ENCODE data around the gene PHF21A.

PHF21A gene

DNA sequence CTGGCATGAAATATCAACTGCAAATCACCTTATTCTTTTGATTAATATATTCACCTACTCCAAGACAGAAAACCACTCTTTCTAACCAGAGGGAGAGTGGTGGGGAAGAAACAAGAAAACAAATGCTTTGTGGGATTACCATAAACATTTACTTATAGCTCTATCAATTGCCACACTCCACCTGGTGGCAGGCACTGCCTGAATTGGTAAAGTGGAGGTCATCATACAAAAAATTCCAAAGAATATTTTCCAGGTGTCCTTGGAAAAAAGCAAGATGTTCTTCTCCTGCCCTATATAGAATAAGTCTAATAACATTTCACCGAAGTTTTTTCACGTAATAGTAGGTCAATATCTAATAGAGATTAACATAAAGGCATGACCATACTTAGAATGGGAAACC, 45.3 kb downstream of the PHF21A start:
- DNase-seq (ENCODE audit: extremely low read depth in 1 of 2, low read depth in 1 of 2) = no peak

- DNase-seq (ENCODE audit: extremely low read depth in 1 of 2, low read depth in 1 of 2) = no peak
These were observed 46.1 kb downstream of the PHF21A start for GRCh38 chr11:46075168-46075567.

DNA sequence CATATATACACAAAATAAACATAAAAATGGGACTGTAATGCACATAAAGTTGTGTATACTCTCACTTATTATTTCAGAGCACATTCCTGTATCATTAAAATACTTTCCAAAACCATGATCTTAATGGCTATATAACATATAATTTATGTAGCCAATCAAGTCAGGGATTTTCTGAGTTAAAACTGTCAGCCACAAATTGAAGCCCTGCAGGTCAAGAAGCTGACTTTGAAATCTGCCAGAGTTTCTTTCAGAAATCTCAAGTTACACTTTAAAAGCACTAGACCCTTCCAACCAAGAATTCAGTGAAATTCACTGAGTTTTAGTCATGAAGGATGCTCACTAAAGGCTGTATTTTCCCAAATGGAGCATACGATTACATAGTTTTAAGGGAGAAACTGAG, 47.6 kb downstream of the PHF21A start:
- DNase-seq (ENCODE audit: extremely low read depth in 1 of 2, low read depth in 1 of 2) = no peak

- DNase-seq (ENCODE audit: extremely low read depth in 1 of 2, low read depth in 1 of 2) = no peak
These were observed 48.9 kb downstream of the PHF21A start for GRCh38 chr11:46072172-46072964.

- no peak for DNase-seq (ENCODE audit: extremely low read depth in 1 of 2, low read depth in 1 of 2)
These were observed 50.2 kb downstream of the PHF21A start for GRCh38 chr11:46071091-46071490.

DNA sequence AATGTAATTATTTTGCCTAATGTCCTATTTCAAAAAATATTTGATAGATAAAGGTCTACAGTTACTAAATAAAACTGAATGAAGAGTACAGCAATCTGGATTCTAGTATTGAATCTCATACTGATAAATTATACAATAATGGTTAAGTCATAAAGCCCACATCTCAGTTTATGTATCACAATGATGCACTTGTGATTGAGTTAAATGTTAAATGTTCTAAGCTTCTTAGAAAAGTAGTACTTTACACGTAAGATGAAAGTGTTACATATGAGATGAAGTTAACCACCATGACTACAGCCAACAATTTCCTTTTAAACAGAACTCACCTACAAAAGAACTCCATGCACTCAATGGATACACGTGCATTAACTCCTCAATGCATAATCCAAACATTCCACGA, 51.7 kb downstream of the PHF21A start:
- DNase-seq (ENCODE audit: extremely low read depth in 1 of 2, low read depth in 1 of 2) = no peak

- no peak for DNase-seq (ENCODE audit: extremely low read depth in 1 of 2, low read depth in 1 of 2)
These were observed 54.9 kb downstream of the PHF21A start for GRCh38 chr11:46066335-46066734.

GRCh38 chr11:46065681-46066080, 55.6 kb downstream of the PHF21A start:
- DNase-seq (ENCODE audit: extremely low read depth in 1 of 2, low read depth in 1 of 2) = no peak

DNA sequence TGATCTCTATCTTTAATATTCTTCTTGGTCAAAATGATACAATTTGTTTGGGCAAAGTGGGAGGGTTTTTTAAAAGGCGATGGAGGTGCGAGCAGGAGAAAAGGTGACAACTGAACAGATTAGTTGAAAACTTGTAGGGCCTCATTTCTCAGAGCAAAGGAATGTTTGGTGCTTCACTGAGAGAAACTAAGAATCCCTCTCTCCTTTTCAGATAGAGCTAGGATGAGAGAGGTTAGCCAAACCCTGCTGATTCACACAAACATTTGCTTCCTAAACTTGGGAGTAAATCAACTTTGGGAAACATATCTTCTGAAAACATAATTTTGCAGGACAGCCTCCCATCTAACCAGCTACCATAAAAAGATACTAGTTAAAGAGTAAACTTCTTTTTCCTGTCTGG, 57.0 kb downstream of the PHF21A start:
- DNase-seq (ENCODE audit: extremely low read depth in 1 of 2, low read depth in 1 of 2) = no peak

GRCh38 chr11:46063138-46063537, 58.1 kb downstream of the PHF21A start:
- no peak for DNase-seq (ENCODE audit: extremely low read depth in 1 of 2, low read depth in 1 of 2)

GRCh38 chr11:46060013-46060412, 61.2 kb downstream of the PHF21A start:
- DNase-seq (ENCODE audit: extremely low read depth in 1 of 2, low read depth in 1 of 2) = no peak

DNA sequence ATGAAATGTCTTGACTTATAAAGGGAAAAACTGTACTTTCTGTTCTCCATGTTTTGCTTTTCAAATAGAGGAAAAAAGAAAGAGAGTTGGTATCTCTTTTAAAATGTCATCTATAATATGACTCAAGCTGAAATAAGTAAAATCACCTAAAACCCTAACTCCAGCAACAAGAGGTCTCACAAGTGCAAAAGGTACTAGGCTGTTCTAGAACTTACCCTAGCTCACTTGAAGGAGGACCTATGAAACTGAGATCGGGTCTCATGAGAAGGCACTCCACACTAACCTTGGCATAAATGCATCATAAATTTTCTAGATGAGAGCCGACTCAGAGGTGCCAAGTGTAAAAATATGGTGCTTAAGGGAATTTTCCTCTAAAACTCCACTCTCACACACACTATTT, 63.8 kb downstream of the PHF21A start:
- no peak for DNase-seq (ENCODE audit: extremely low read depth in 1 of 2, low read depth in 1 of 2)

DNA sequence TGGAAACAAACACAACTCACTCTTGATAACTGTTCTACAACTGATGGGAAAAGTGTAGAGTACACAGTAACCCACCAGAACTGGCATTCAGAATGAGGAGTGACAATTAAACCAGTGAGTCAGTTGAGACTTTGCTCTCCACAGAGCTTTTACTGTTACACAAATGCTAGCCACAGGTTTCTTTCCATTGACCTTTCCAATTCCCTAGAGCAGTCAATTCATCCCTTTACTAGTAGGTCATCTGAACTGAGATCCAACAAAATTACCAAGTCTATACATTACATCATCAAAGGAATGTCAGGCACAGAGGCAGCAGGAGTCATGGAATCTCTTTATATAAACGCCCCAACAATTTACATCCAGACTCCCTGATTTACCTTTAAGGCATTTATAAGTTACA, 65.9 kb downstream of the PHF21A start:
- no peak for DNase-seq (ENCODE audit: extremely low read depth in 1 of 2, low read depth in 1 of 2)

DNA sequence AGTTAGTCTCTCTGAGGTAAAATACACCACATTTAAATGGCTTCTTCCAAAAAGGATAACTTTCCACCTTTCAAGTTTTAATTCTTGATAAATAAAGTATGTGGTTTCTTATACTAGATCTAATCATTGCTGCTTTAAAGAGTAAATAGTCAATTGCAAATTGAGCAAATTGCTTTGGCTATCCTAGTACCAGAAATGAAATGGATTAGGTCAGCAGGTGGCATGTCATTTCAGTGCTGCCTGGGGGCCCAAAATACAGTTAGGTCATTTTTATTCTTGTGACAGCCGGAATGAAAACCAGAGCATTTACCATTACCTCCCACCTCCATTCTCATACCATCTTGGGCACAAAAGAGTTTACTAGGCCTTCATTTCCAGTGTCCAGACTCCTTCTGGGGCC, 70.2 kb downstream of the PHF21A start:
- no peak for DNase-seq (ENCODE audit: extremely low read depth in 1 of 2, low read depth in 1 of 2)

DNA sequence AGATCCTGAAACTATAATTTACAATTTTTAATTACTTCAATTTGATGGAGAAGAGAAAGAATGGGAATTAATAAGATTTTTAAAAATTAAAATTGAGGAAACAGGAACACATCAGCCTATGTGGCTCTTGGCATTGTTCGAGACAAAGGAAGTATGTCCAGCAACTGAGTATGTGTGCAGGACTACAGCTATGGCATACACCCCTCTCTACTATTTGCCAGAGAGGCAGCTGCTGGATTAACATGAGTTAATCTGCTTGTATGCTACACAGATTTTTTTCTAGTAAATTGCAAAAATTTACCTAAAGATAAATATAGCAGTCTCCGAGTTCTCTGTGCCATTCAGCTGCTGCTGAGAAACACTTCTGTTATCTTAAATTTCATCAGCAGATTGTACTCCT, 70.6 kb downstream of the PHF21A start:
- no peak for DNase-seq (ENCODE audit: extremely low read depth in 1 of 2, low read depth in 1 of 2)

GRCh38 chr11:46050003-46050461, 71.2 kb downstream of the PHF21A start:
- no peak for DNase-seq (ENCODE audit: extremely low read depth in 1 of 2, low read depth in 1 of 2)

DNA sequence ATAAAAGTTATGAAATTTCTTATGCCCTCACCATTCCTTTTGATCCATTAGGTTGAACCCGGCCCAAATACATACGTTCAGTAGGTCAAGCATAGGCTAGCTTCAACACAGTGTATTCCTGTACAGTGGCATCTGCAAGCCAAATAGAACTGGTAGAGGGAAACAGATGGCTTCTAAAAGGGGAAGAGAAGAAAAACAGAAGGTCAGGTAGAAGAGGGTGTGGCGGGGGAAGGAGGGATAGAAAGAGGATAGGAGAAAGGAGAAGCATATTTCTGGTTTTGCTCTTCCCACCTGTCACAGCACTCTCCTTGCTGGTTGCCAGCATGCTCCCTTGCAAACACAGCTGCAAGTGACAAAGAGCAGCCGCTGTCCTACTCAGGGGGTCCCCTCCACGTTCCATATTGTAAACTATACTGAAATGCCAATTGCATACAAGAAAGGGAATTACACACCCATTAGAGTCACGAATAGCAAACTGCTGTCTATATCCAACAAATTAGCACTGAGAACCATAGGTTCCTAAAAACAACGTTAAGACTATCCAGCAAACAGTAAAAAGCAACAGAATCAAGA, 71.8 kb downstream of the PHF21A start:
- no peak for DNase-seq (ENCODE audit: extremely low read depth in 1 of 2, low read depth in 1 of 2)

DNA sequence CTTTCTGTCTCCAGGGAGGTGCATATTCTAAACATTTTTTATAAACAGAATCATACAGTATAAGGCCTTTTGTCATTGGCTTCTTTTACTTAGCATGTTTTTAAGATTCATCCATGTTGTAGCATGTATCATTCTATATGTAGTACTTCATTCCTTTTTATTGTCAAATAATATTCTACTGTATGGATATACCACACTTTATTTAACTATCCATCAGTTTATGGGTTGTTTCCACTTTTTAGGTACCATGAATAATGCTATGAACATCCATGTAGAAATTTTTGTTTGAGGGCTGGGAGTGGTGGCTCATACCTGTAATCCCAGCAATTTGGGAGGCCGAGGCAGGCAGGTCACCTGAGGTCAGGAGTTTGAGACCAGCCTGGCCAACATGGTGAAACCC, 73.1 kb downstream of the PHF21A start:
- no peak for DNase-seq (ENCODE audit: extremely low read depth in 1 of 2, low read depth in 1 of 2)

DNA sequence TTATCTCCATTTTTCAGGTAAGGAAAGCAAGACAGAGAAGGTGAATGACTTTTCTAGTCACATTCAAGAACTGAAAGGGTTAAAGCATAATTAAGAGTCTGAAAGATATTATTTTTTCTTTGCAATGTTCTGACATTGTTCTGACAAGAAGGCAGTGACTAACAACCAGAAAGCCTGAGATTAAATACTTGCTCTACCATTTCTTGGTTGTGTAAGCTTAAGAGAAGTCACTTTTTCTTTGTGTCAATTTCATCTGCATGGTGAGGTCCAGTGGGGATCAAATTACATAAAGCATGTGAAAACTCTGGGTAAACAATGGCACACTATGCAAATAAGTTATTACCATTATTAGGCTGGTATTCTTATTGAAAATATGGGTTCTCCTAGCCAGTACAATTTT, 73.7 kb downstream of the PHF21A start:
- DNase-seq (ENCODE audit: extremely low read depth in 1 of 2, low read depth in 1 of 2) = no peak

DNA sequence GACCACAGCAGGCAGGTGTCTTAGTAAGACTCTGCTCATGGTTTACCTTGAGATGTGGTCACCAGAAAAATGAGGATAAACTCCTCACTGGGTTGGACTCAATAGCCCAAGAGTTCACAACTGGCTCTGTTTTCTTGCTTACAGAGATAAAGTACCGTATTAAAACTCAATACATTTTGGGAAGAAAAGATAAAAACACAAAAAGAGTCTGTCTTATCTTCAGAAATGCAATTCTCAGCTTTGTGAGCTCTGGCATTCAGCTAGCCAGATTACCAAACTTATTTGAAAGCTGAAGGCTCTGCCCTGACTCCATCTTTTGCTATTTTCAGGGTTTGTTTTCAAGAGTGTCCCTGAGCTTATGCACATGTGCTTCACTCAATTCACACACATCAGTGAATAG, 75.4 kb downstream of the PHF21A start:
- DNase-seq (ENCODE audit: extremely low read depth in 1 of 2, low read depth in 1 of 2) = no peak

DNA sequence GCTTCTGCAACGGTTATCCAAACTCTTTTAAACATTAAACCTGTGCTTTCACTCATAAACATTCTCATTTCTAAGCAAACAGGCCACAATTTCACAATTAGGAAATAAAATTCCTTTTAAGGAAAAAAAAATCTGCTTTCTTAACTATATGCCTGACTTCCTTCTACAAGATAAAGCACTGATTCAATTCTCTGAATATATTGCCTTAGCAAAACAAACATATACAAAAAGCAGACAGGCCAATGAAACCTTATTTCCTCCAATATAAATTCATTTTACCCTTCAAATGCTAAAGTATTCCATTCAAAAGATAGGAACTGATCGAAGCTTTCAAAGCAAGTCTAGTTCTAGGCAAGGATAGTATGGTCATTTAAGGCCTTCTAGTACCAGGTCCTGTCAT, 76.7 kb downstream of the PHF21A start:
- no peak for DNase-seq (ENCODE audit: extremely low read depth in 1 of 2, low read depth in 1 of 2)

- no peak for DNase-seq (ENCODE audit: extremely low read depth in 1 of 2, low read depth in 1 of 2)
These were observed 81.3 kb downstream of the PHF21A start for GRCh38 chr11:46039990-46040389.

DNA sequence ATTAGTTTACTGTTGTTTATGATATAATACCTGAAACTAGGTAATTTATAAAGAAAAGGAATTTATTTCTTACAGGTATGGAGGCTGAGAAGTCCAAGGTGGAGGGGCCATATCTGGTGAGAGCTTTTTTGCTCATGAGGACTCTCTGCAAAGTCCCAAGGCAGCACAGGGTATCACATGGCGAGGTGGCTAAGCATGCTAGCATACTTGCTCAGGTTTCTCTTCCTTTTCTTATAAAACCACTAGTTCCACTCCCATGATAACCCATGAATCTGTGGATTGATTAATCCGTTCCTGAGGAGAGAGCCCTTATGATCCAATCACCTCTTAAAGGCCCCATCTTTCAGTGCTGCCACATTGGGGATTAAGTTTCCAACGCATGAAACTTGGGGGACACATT, 82.7 kb downstream of the PHF21A start:
- no peak for DNase-seq (ENCODE audit: extremely low read depth in 1 of 2, low read depth in 1 of 2)
